GM21619 (cell line): ENCODE results near the gene FAM222B.
"Not testable (repeated sequence)": the region's sequence is repeated elsewhere in the genome, so short reads cannot be mapped to it uniquely, and the experiment has no call there.

Source experiments
- ATAC-seq: cut with Tn5 transposase; IDR thresholded peaks from one replicate; pipeline ENCODE4 v1.9.1; 2021; ENCODE audit not compliant: unreplicated experiment

The FAM222B gene

GRCh38 chr17:28783161-28783560 lies 59.4 kb downstream of the FAM222B start:
- ATAC-seq, result no peak

DNA sequence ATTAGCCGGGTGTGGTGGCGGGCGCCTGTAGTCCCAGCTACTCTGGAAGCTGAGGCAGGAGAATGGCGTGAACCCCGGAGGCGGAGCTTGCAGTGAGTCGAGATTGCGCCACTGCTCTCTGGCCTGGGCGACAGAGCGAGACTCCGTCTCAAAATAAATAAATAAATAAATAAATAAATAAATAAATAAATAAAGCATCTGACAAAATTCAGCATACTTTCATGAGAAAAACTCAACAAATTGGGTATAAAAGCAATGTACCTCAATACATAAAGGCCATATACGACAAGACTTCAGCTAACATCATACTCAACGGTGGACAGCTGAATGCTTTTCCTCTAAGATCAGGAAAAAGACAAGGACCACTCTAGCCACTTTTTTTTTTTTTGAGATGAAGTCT lies 63.0 kb downstream of the FAM222B start:
- ATAC-seq, result not testable (repeated sequence)

GRCh38 chr17:28777178-28777577 lies 65.4 kb downstream of the FAM222B start:
- ATAC-seq, result no peak

- ATAC-seq, result no peak
Measured at GRCh38 chr17:28774206-28774605, 68.4 kb downstream of the FAM222B start.

- no peak for ATAC-seq
Measured at GRCh38 chr17:28773736-28774135, 68.9 kb downstream of the FAM222B start.

DNA sequence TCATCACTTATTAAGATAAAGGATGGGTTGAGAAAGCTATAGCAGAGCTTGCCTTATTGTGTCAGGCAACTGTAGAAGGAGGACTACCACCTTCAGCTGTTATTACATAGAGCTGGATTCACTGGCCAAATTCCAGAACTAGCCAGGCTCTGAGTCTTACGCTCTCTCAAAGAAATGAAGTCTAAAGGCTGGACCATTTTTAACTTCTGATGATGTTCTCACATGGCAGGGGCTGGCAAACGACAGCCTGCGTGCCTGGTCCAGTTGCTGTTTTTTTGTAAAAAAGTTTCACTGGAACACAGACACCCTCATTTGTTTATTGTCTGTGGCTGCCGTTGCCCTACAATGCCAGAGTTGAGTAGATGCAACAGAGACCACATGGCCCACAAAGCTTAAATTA lies 77.6 kb downstream of the FAM222B start:
- ATAC-seq, result no peak

- ATAC-seq, result no peak
Measured at GRCh38 chr17:28763804-28764266, 78.8 kb downstream of the FAM222B start.

DNA sequence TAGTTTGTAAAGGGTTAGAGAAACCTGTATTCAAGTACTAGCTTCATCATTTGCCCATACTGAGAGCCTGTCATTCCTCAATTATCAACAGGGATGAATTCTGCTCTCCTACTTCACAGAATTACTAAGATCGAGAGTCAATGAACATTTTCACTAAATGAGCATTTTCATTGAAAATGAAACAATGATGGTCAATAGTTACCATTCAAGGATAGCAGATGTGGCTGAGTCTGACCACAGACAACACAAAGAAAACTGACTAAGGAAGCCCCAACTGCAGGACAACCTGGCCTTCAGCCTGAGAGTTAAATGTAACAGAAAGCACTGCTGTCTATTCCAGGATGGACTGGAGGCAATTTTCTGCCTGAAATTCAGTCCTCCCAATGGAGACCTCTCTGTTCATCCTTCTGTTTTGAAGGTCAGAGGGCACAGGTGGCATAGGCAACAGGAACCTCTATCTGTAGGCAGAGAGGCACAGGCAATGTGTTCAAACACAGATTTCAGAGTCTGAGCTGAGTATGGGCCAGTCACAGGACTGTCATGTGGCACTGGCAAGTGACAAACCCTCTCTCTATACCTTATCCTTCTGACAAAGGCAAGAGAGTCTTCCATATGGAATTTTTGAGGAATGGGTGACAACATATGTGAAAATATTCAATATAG lies 79.3 kb downstream of the FAM222B start:
- no peak for ATAC-seq

DNA sequence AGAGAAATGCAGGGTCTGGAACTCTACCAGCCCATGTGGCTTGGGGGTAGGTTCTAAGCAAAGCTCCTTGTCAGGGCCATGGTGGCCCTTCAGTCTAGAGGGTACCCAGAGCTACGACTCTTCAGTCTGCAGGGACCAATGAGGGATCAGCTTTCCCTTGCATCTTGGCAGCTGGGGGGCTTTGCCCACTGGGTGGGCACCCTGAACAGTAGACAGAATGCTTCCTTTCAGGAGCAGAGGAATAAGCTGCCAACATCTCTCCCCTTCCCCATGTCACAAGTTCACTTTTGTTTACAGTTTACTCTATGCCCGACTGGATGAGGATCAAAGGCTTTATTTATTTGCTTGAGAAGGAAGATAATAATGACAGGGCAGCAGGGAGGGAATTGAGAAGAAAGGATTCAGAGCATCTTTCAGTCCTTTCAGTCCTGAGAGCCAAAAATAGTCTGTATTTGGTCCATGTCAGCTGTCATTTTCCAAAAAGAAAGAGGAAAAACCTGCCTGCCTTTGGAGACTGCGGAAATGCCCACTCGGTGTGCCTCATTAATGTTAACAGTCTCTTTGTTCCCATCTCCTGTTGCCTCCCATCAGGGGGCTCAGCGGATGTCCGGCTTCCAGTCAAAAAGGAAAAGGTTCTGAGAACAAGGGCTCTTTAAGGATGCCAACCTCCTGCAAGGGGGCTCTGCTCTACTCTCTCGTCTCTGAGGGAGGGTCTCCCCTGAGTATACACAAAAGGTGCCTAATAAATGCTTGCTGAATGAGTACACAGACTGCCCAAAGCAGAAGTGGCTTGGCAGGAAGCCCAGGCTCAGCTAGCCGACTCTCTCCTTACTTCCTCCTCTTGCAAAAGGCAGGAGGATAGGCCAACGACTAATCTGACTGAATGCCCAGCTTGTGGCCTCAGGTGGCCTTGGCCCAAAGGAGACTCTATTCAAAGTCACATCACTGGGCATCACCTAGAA lies 81.7 kb downstream of the FAM222B start:
- ATAC-seq, result no peak

DNA sequence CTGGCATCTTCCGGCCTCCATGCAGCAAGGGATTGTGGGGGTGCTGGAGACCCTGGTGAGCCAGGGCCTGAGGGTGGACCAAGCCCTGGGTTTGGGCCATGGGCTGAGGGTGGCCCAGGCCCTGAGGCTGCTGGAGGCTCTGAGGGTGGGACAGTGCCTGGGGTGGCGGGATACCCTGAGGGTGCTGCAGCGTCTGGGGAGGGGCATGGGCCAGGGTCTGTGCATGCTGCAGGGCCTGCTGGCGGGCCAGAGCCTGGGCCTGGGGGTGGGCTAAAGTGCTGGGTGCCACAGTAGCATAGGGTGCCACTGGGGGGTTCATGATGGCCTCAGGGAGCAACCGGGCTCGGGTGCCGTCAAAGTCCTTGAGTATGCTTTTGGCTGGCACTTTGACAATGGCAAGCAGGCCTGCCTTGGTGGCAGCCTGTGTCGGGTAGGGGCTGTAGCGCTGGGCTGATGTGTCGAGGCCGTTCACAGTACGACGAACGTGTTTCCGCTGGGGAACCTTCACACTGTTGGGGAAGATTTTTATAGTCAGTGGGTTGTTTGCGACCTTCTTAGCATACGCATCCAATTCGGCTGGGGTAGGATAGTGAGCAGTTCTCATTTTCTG lies 83.2 kb downstream of the FAM222B start:
- ATAC-seq, result no peak

DNA sequence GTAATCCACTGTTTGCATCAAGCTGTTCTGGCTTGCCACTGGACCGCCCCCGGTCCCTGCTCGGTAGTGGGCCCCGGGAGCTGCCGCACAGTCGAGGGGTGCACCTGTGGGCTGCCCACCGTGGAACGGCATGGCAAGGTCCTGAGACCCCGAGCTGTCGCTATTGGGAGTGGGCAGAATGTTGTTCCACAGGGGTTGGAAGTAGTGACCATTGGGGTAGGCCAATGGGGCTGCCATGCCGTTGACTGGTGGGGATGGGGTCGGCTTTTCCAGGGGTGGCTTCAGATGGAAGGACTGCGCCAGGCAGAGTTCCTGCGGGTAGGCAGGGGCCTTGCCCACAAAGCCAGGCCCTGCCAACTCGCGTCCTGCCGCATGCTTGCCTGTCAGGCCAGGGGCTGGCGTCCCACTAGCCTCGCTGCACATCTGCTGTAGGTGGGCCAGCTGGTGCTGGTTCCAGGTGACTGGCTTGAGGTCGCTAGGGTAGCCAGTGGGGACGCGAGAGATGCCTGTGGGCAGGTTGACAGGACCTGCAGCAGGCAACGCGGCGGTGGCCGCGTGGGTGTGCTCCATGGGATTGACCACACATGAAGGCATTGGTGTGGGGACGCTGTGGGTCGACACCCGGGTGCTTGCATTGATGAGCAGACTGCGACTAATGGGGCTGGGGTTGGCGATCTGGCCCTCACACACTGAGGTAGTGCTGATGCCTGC lies 84.0 kb downstream of the FAM222B start:
- no peak for ATAC-seq

DNA sequence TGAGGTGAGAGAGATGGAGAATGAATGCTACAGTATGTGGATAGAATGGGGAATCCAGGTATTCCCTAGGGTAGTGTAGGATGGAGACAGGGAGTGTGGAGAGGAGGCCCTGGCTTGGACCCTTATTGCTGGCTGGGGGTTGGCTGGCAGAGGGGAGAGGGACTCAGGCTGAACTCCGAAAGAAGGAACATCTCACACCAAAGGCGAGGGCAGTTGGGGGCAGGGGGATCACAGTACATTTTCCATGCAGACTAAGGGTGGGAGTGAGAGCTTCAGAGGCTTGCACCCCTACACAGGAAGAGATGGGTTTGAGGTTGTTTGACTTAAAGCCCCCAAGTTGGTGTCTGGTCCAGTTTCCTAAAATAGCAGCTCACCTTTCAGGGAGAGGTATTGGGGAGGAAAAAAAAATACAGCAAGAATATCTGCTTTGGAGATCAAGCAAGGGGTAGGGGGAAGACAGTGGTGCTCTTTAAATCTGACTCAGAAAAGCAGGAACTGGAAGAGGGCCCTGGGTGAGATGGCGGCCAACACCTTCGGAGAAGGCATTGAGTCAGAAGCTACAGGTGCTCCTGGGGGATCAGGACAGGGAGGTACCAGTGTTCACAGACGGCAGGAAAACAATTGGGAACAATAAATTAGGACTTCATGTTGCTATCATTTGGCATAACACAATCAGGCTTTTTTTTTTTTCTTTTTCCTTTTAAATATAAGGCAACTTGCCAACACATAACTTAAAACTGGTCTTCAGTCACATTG lies 86.4 kb downstream of the FAM222B start:
- no peak for ATAC-seq

DNA sequence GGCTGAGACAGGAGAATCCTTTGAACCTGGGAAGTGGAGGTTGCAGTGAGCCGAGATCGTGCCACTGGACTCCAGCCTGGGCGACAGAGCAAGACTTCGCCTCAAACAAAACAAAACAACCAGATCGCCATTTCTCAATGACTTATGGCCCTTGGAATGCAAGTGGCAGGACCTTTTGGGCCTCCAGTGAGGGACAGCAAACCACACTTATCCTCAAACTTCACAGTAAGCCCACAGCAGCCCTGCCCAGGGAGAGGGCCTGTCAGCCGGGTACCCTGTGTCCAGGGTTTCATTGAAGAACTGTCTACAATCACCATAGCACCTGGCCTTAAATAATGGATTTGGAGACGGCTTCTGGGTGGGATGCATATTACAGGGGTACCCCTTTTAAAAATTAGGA lies 87.1 kb downstream of the FAM222B start:
- no peak for ATAC-seq

DNA sequence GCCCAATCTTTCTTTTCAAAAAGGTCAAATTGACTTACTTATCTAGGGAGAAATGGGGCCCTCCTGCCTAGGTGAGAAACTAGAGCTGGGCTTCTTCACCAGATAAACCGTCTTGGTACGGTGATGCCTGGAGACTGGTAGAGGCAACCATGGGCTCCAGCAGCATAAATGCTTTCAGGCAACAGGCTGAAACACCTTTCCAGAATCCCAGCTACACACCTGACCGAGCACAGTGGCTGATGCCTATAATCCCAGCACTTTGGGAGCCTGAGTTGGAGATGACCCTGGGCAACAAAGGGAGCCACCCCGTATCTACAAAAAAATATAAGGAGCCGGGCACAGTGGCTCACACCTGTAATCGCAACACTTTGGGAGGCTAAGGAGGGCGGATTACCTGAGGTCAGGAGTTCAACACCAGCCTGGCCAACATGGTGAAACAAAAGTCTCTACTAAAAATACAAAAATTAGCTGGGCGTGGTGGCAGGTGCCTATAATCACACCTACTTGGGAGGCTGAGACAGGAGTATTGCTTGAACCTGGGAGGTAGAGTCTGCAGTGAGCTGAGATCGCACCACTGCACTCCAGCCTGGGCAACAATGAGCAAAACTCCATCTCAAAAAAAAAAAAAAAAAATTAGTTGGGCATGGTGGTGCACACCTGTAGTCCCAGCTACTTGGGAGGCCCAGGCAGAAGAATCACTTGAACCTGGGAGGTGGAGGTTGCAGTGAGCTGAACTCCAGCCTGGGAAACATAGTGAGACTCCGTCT lies 90.8 kb downstream of the FAM222B start:
- no peak for ATAC-seq

DNA sequence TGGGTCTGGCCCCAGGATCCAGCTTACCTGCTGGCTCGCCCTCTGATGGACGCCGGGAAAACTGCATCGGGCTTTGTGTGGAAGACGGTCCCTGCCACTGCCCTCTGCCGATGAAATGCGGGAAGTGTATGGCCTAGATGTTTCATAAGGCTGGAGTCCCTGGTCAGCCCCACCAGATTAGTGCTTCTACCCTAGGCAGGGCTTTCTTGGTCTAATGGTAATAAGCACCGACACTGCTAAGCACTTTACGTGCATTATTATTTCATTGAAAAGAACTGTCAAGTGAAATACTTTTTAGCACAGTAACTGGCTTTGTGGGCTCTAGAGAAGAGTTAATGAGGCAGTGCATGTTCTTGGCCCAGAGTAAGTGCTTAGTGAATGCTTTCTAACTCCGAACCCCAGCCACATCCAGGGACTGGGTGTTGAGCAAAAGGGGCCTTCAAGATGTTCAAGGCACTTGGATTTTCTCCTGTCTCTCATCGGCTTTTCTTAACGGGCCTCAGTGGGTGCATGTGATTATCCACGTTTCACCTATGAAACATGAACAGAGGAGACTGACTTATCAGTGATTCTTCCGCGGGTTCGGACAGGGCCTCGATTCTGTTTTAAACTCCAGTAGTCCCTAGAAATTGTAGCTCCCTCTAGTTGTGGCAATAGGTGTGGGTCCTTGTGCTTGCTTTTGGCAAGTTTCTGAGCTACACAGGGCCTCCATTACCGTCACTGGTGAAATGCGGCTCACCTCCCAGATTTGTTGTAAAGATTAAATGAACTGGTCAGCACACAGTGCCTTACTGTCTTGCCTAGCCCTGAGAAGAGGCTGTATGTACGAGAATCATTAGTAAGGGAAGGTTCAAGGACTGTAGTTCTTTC lies 92.2 kb downstream of the FAM222B start:
- no peak for ATAC-seq

GRCh38 chr17:28749516-28750177 lies 92.9 kb downstream of the FAM222B start:
- no peak for ATAC-seq

DNA sequence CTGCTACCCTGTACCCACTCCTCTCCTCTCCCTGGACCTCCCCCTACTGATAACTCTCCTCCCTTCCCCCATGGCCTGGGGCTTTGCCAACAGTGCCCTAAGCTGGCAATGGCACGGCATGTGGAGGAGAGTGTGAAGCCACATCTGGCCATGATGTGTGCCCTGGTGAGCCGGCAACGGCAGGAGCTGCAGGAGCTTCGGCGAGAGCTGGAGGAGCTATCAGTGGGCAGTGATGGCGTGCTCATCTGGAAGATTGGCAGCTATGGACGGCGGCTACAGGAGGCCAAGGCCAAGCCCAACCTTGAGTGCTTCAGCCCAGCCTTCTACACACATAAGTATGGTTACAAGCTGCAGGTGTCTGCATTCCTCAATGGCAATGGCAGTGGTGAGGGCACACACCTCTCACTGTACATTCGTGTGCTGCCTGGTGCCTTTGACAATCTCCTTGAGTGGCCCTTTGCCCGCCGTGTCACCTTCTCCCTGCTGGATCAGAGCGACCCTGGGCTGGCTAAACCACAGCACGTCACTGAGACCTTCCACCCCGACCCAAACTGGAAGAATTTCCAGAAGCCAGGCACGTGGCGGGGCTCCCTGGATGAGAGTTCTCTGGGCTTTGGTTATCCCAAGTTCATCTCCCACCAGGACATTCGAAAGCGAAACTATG lies 93.6 kb downstream of the FAM222B start:
- no peak for ATAC-seq
